PC-9 (cell line): Measurements from ENCODE around the gene BTBD19. TPM values are rescaled to one million over a fixed set of nuclear protein-coding genes. Genes with fewer than 3 reads are reported as not detected.
A peak's percentile ranks its signal among the peaks of the same experiment; 100 is the strongest.

ENCODE experiments used
- BruUV-seq: library from RNA; stranded (reverse); fragments of 400-500 nt; replicated peaks from 2 replicates; lab custom pipeline; 2021; lab: Mats Ljungman, UMichigan
- CTCF ChIA-PET: fragments of 300-600 bp; sonication (Branson Sonifier 250); formaldehyde crosslinking; loops from one replicate; lab custom pipeline; 2022; ENCODE audit warnings: antibody characterized with exemption; lab: Charles Lee
- POLR2A ChIA-PET: fragments of 300-600 bp; sonication (Branson Sonifier 250); formaldehyde crosslinking; loops from one replicate; lab custom pipeline; 2022; ENCODE audit warnings: antibody characterized with exemption; ENCODE audit not compliant: unreplicated experiment; lab: Charles Lee
- DNase-seq, 2 experiments: peaks; one replicate each; pipeline versions ENCODE4 v3.0.0 to v3.0.0-alpha.2; 2015 to 2022; ENCODE audit warnings: mixed read lengths in 1 of 2
- H2AFZ ChIP-seq: fragments of 200-600 bp; sonication (generic); 2 replicates; pipeline ENCODE4 v1.8.1; 2017; ENCODE audit warnings: antibody characterized with exemption
- H3F3A ChIP-seq: fragments of 200-600 bp; sonication (generic); 2 replicates; pipeline ENCODE4 v1.8.1; 2017; ENCODE audit warnings: antibody characterized with exemption, mild to moderate bottlenecking, low read depth; ENCODE audit not compliant: insufficient read depth
- H3K27ac ChIP-seq: fragments of 200-600 bp; sonication (generic); 2 replicates; pipeline ENCODE4 v1.6.1; 2016; ENCODE audit warnings: mixed run types
- H3K27me3 ChIP-seq: fragments of 200-600 bp; sonication (generic); 2 replicates; pipeline ENCODE4 v1.6.1; 2016; ENCODE audit warnings: low read depth, mixed run types; ENCODE audit not compliant: insufficient read depth
- H3K36me3 ChIP-seq: fragments of 200-600 bp; sonication (generic); 2 replicates; pipeline ENCODE4 v1.6.1; 2016; ENCODE audit warnings: low read depth, mixed run types
- H3K4me1 ChIP-seq: fragments of 200-600 bp; sonication (generic); replicated peaks from 2 replicates; pipeline ENCODE4 v1.6.1; 2016; ENCODE audit warnings: mixed run types; ENCODE audit not compliant: insufficient read depth
- H3K4me2 ChIP-seq: fragments of 200-600 bp; sonication (generic); 2 replicates; pipeline ENCODE4 v1.6.1; 2017; ENCODE audit warnings: mixed run types
- H3K4me3 ChIP-seq: fragments of 200-600 bp; sonication (generic); 2 replicates; pipeline ENCODE4 v1.6.1; 2016; ENCODE audit warnings: mixed run types
- H3K79me2 ChIP-seq: fragments of 200-600 bp; sonication (generic); 2 replicates; pipeline ENCODE4 v1.6.1; 2017; ENCODE audit warnings: low read depth, mixed run types
- H3K9me2 ChIP-seq: fragments of 200-600 bp; sonication (generic); 2 replicates; pipeline ENCODE4 v1.8.1; 2017; ENCODE audit warnings: mild to moderate bottlenecking; ENCODE audit not compliant: insufficient read depth
- H3K9me3 ChIP-seq: fragments of 200-600 bp; sonication (generic); 2 replicates; pipeline ENCODE4 v1.8.1; 2016; ENCODE audit warnings: low read depth; ENCODE audit not compliant: insufficient read depth
- H4K20me1 ChIP-seq: fragments of 200-600 bp; sonication (generic); 2 replicates; pipeline ENCODE4 v1.8.1; 2017; ENCODE audit not compliant: insufficient read depth
- CTCF ChIP-seq: fragments of 200-600 bp; sonication (generic); conservative IDR thresholded peaks from 2 replicates; pipeline ENCODE4 v1.6.1; 2017; ENCODE audit warnings: mixed run types, antibody characterized with exemption, mild to moderate bottlenecking, moderate library complexity
- EZH2 ChIP-seq: fragments of 200-600 bp; sonication (generic); IDR thresholded peaks from 2 replicates; pipeline ENCODE4 v1.8.0; 2017; ENCODE audit warnings: antibody characterized with exemption, low read depth
- intact Hi-C: fragments of 100-400 bp; cut with micrococcal nuclease; formaldehyde crosslinking; loops from one replicate; pipeline ENCODE4 v1.10.0; 2022; ENCODE audit not compliant: unreplicated experiment
- total RNA-seq: library from RNA; stranded (reverse); gene quantifications from 2 replicates; pipeline ENCODE4 v1.2.3, GENCODE V29; 2021

The BTBD19 gene
- total RNA-seq, 1 experiment from 2014 or later: 6.2 TPM

- BruUV-seq: no TSS peak
- no peak overlapping the region for H2AFZ ChIP-seq
- no peaks in the 10 kb centered on the region for H3K27me3 ChIP-seq
- H3K36me3 ChIP-seq: no peaks in the 10 kb centered on the region
- H4K20me1 ChIP-seq: no peaks in the 10 kb centered on the region
- TF ChIP-seq CTCF: no peak
- TF ChIP-seq EZH2: no peak
- peak overlapping the region; percentile 96 for H3K4me2 ChIP-seq
- no peaks in the 10 kb centered on the region for H3K9me3 ChIP-seq
- H3K27ac ChIP-seq: peak overlapping the region; percentile 83
- peak overlapping the region; percentile 52; the same call in 1 of the 2 replicates for H3K4me3 ChIP-seq
- intact Hi-C loops: no loop called here
- DNase-seq: no peak
- no peaks in the 10 kb centered on the region for H3K9me2 ChIP-seq
- CTCF ChIA-PET: no interaction called here
- H3K4me1 ChIP-seq: peaks cover 31% of the 10 kb centered on the region
- no peaks in the 10 kb centered on the region for H3K79me2 ChIP-seq
- POLR2A ChIA-PET: interaction anchor here (0.6 kb wide), 1 partner anchor 19 kb away, joined by 5 read pairs; no protein-coding TSS in a partner anchor
- H3F3A ChIP-seq: peaks cover 42% of the 10 kb centered on the region
These were observed 9.6 kb downstream of the BTBD19 start for GRCh38 chr1:44817771-44818495.

- no peaks in the 10 kb centered on the region for H3K79me2 ChIP-seq
- peak overlapping the region; percentile 83 for H3K27ac ChIP-seq
- no peaks in the 10 kb centered on the region for H3K36me3 ChIP-seq
- ChIA-PET CTCF (interaction anchor here (0.6 to 1.5 kb wide), 4 partner anchors 19 to 170 kb away, joined by 3 to 10 read pairs (median 4); partner anchors contain the start of genes PLK3 and RPS8), POLR2A (interaction anchor here (0.5 to 1.1 kb wide), 16 partner anchors 12 to 702 kb away, joined by 3 to 31 read pairs (median 4); partner anchors contain the start of genes DYNLT4, PLK3, PRDX1 and UROD)
- TF ChIP-seq CTCF (peak; percentile 19; the same call in 1 of the 2 replicates), EZH2 (no peak)
- H3K4me1 ChIP-seq: peaks cover 31% of the 10 kb centered on the region
- peak overlapping the region; percentile 52 for H3K4me3 ChIP-seq
- peaks cover 42% of the 10 kb centered on the region for H3F3A ChIP-seq
- DNase-seq: no peak
- H3K4me2 ChIP-seq: peak overlapping the region; percentile 96
- intact Hi-C loops: loop anchor here (1.0 kb wide), 1 partner anchor 18 kb away; no protein-coding TSS in a partner anchor
- H3K27me3 ChIP-seq: no peaks in the 10 kb centered on the region
- H3K9me2 ChIP-seq: no peaks in the 10 kb centered on the region
- H4K20me1 ChIP-seq: no peaks in the 10 kb centered on the region
- H3K9me3 ChIP-seq: no peaks in the 10 kb centered on the region
- BruUV-seq: no TSS peak
- H2AFZ ChIP-seq: peak overlapping the region; percentile 55; the same call in 1 of the 2 replicates
These were observed 10.9 kb downstream of the BTBD19 start for GRCh38 chr1:44819196-44819607.

DNA sequence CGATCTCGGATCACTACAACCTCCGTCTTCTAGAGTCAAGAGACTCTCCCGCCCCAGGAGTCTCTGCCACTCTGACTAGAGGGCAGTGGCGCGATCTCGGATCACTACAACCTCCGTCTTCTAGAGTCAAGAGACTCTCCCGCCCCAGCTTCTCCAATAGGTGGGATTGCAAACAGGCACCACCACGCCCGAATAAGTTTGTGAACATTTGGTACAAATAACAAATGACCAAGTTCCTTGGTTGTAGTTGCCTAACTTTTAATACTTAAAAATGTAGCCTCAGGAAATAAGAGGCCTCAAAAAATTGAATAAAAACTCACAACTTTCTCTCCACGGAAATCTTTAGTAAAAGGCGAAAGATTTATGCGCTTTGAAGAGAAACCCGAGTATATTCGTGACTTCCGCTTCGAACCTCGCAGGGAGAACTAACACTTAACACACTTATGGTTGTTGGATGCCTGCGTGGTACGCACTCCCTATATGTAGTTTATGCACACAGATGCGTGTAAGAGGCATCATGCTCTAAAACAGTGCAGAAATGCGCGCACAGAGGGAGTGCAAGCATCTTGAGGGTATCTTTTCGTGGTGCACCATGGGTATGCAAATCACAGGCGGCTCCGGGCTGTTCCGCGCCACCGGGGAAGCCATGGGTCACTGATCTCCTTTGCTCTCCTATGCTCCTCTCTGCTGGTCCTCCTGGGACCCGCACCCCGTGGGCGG lies 11.4 kb downstream of the BTBD19 start:
- BruUV-seq: TSS peak; percentile 99
- Histone ChIP-seq H3K9me2 (no peaks in the 10 kb centered on the region), H3K4me1 (peaks cover 27% of the 10 kb centered on the region), H3K79me2 (no peaks in the 10 kb centered on the region), H3K27ac (peak overlapping the region; percentile 83), H3K27me3 (no peaks in the 10 kb centered on the region), H3F3A (peaks cover 37% of the 10 kb centered on the region), H3K4me2 (peak overlapping the region; percentile 96), H3K36me3 (no peaks in the 10 kb centered on the region), H3K9me3 (no peaks in the 10 kb centered on the region), H4K20me1 (no peaks in the 10 kb centered on the region), H3K4me3 (peak overlapping the region; percentile 67), H2AFZ (peak overlapping the region; percentile 70)
- CTCF ChIA-PET: interaction anchor here (0.6 to 1.5 kb wide), 3 partner anchors 20 to 169 kb away, joined by 3 to 10 read pairs (median 5); partner anchors contain the start of gene PLK3
- POLR2A ChIA-PET: interaction anchor here (0.5 to 1.1 kb wide), 17 partner anchors 12 to 702 kb away, joined by 3 to 31 read pairs (median 4); partner anchors contain the start of genes DYNLT4, PLK3, PRDX1 and UROD
- peak; percentile 84 to 98 for DNase-seq
- TF ChIP-seq EZH2 (no peak), CTCF (no peak)
- intact Hi-C loops: loop anchor here (1.0 kb wide), 2 partner anchors 18 to 88 kb away; partner anchors contain the start of gene RNU5D-1
